ENCODE results near the gene SLC6A3.
"Not testable (repeated sequence)": the region's sequence is repeated elsewhere in the genome, so short reads cannot be mapped to it uniquely, and the experiment has no call there.

Gene SLC6A3

DNA sequence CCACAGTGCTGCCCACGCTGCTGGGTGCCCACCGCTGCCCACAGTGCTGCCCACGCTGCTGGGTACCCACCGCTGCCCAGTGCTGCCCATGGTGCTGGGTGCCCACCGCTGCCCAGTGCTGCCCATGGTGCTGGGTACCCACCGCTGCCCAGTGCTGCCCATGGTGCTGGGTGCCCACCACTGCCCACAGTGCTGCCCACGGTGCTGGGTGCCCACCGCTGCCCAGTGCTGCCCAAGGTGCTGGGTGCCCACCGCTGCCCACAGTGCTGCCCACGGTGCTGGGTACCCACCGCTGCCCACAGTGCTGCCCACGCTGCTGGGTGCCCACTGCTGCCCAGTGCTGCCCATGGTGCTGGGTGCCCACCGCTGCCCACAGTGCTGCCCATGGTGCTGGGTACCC is 22.7 kb downstream of the SLC6A3 start:
- H3K36me3 ChIP-seq (ENCODE audit: control insufficient read depth in 1 of 2, insufficient read depth in 2 of 2, low read length in 2 of 2); H3K27me3 ChIP-seq (ENCODE audit: control insufficient read depth in 1 of 2, insufficient read depth in 2 of 2, low read length in 2 of 2); H3K4me3 ChIP-seq (ENCODE audit: low read depth in 1 of 2, low read length in 2 of 2); H3K27ac ChIP-seq (ENCODE audit: low read depth, low read length); H3K9me3 ChIP-seq (ENCODE audit: control insufficient read depth in 1 of 2, low read length in 2 of 2); H3K4me1 ChIP-seq (ENCODE audit: control insufficient read depth in 1 of 2, insufficient read depth in 2 of 2, low read length in 2 of 2); H3K9ac ChIP-seq (ENCODE audit: low read depth in 1 of 2, low read length in 2 of 2): not testable (repeated sequence)

DNA sequence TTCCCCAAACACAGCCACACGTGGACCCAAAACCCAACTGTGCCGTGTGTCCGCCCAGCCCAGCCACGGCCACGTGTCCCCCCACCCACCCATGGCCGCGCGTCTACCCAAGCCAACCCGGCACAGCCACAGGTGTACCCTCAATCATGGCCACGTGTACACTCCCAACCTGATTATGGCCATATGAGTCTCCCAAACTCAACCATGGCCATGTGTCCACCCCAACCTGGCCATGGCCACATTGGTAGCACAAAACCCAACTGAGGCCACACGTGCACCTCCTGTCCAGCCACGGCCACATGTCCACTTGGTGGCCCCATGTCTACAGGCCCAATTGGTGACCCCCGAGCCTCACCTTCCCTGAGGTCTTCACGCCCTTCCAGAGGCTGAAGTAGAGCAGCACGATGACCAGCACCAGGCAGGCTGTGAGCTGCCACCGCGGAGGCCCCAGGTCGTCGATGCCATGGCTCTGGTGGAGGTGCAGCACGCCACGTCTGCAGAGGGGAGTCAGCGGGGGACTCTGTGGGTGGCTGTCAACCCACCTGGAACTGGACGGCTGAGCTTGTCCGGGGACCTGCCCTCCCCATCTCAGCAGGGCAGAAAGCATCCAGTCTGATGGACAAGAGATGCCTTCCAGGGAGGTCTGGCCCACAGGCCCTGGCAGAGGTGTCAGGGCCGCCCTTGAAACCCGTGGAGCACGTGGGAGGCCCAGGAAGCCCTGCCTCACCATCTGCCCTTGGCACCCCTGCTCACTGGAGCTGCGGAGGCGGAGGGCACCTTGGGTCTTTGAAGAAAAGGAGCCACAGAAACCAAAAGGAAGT is 23.5 kb downstream of the SLC6A3 start:
- Histone ChIP-seq H3K9ac (ENCODE audit: low read depth in 1 of 2, low read length in 2 of 2) (no peak overlapping the region), H3K36me3 (ENCODE audit: control insufficient read depth in 1 of 2, insufficient read depth in 2 of 2, low read length in 2 of 2) (no peaks in the 10 kb centered on the region), H3K27me3 (ENCODE audit: control insufficient read depth in 1 of 2, insufficient read depth in 2 of 2, low read length in 2 of 2) (no peaks in the 10 kb centered on the region), H3K27ac (ENCODE audit: low read depth, low read length) (no peak overlapping the region), H3K9me3 (ENCODE audit: control insufficient read depth in 1 of 2, low read length in 2 of 2) (peaks cover 2 to 3% of the 10 kb centered on the region in 2 donors), H3K4me3 (ENCODE audit: low read depth in 1 of 2, low read length in 2 of 2) (no peak overlapping the region), H3K4me1 (ENCODE audit: control insufficient read depth in 1 of 2, insufficient read depth in 2 of 2, low read length in 2 of 2) (no peaks in the 10 kb centered on the region)

DNA sequence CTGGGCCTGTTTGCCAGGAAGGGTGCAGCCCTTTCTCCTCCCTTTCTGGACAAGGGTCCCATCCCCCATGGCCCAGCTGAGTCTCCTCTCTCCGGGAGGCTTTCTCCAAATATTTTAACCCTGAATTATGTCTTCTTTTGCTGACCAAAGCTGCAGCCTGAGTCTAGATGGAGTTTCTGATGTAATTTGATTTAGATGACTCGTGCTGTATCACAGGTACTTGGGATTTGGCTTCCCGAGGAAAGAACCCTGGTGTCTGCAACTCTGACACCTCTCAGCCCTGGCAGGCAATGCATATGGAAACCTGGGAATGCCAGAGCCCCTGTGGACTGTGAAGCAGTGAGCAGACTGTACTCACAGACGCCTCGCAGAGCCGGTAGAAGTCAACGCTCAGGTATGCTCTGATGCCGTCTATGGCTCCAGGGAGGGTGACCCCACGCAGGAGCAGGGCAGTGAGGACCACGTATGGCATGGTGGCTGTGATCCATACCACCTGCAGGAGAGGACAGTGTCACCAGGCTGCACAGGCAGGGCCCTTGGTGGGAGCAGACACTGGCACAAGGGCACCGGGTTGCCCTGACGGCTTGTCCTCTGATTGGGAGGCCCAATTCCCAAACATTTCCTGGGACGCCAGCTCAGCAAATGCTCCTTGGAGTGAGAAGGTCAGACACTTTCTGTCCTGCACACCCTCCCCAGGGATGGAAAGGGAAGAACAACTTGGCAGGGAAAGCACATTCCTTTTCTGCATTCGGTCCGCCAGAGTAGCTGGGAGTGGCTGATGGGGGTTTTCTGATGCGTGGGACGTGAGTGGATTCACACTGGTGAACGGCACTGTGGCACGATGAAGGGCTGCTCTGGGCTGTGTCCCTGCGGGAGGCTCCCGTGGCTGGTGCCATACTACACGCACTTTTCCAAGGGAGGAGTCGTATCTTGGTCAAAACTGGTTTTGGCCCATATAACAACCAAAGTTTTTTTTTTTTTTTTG is 24.7 kb downstream of the SLC6A3 start:
- no peaks in the 10 kb centered on the region for H3K27me3 ChIP-seq (ENCODE audit: control insufficient read depth in 1 of 2, insufficient read depth in 2 of 2, low read length in 2 of 2)
- no peak overlapping the region for H3K4me3 ChIP-seq (ENCODE audit: low read depth in 1 of 2, low read length in 2 of 2)
- no peak overlapping the region for H3K9ac ChIP-seq (ENCODE audit: low read depth in 1 of 2, low read length in 2 of 2)
- H3K36me3 ChIP-seq (ENCODE audit: control insufficient read depth in 1 of 2, insufficient read depth in 2 of 2, low read length in 2 of 2): no peaks in the 10 kb centered on the region
- no peak overlapping the region for H3K27ac ChIP-seq (ENCODE audit: low read depth, low read length)
- H3K9me3 ChIP-seq (ENCODE audit: control insufficient read depth in 1 of 2, low read length in 2 of 2): no peaks in the 10 kb centered on the region
- H3K4me1 ChIP-seq (ENCODE audit: control insufficient read depth in 1 of 2, insufficient read depth in 2 of 2, low read length in 2 of 2): no peaks in the 10 kb centered on the region

DNA sequence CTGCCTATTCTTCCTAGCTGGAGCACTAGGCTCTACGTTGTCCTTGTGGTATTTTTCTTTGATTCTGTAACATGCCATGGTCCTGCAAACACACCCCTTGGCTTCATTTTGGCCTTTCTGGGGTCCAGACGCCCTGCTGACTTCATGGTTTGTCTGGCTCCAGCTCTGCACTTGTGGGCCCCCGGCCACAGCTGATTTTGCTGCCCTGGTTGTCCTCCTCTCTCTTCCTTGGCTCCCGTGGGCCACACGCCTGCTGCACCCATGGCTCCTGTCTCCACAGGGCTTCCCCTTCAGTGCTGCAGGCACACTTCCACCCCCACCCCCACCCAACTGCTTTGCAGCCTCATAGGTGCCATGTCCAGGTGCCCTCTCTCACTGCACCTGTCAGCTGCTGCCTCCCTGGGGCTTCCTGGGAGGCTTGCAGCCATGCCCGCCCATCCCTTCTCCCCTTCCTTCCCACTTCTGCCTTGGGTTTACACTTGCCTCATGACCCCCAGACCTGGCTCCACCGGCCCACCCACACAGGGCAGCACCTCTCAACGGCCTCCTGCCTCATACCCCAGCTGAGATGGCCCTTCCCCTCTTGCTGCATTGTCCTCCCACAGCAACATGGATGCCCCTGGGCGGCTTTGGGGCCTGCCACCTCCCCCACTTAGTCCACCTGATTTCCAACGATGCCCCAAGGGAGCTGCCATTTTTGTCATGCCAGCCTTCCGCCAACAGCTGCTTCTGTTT is 25.6 kb downstream of the SLC6A3 start:
- Histone ChIP-seq H3K27me3 (ENCODE audit: control insufficient read depth in 1 of 2, insufficient read depth in 2 of 2, low read length in 2 of 2) (no peaks in the 10 kb centered on the region), H3K4me3 (ENCODE audit: low read depth in 1 of 2, low read length in 2 of 2) (no peak overlapping the region), H3K36me3 (ENCODE audit: control insufficient read depth in 1 of 2, insufficient read depth in 2 of 2, low read length in 2 of 2) (no peaks in the 10 kb centered on the region), H3K9me3 (ENCODE audit: control insufficient read depth in 1 of 2, low read length in 2 of 2) (no peaks in the 10 kb centered on the region), H3K27ac (ENCODE audit: low read depth, low read length) (no peak overlapping the region), H3K9ac (ENCODE audit: low read depth in 1 of 2, low read length in 2 of 2) (no peak overlapping the region), H3K4me1 (ENCODE audit: control insufficient read depth in 1 of 2, insufficient read depth in 2 of 2, low read length in 2 of 2) (no peaks in the 10 kb centered on the region)

DNA sequence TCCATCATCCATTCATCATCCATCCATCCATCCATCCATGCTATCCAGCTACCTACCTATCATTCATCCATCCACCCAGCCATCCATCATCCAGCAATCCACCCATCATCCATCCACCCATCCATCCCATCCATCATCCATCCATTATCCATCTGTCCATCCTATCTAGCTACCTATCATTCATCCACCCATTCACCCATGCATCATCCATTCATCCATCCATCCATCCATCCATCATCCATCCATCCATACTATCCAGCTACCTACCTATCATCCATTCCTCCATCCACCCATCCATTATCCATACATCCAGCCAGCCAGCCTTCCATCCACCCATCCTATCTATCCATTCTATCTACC is 26.3 kb downstream of the SLC6A3 start:
- Histone ChIP-seq H3K27me3 (ENCODE audit: control insufficient read depth in 1 of 2, insufficient read depth in 2 of 2, low read length in 2 of 2) (no peaks in the 10 kb centered on the region), H3K9me3 (ENCODE audit: control insufficient read depth in 1 of 2, low read length in 2 of 2) (no peaks in the 10 kb centered on the region), H3K4me3 (ENCODE audit: low read depth in 1 of 2, low read length in 2 of 2) (no peak overlapping the region), H3K4me1 (ENCODE audit: control insufficient read depth in 1 of 2, insufficient read depth in 2 of 2, low read length in 2 of 2) (no peaks in the 10 kb centered on the region), H3K9ac (ENCODE audit: low read depth in 1 of 2, low read length in 2 of 2) (no peak overlapping the region), H3K36me3 (ENCODE audit: control insufficient read depth in 1 of 2, insufficient read depth in 2 of 2, low read length in 2 of 2) (no peaks in the 10 kb centered on the region), H3K27ac (ENCODE audit: low read depth, low read length) (no peak overlapping the region)

DNA sequence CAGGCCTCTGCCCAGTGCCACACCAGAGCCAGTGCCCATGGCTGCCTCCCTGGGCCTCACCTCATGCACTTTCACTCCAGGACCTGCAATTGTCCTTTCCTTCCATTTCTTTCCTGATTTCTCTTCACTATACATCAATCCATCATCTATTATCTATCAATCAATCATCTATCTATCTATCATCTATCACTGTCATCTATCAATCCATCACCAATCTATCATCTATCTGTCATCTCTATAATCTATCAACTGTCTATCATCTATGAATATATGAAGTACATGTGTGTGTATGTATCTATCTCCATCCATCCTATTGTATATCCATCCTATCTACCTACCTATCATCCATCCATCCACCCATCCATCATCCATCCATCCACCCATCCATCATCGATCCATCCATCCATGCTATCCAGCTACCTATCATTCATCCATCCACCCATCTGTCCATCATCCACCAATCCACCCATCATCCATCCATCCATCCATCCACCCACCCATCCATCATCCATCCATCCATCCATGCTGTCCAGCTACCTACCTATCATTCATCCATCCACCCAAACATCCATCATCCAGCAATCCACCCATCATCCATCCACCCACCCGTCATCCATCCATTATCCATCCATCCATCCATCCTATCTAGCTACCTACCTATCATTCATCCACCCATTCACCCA is 26.9 kb downstream of the SLC6A3 start:
- Histone ChIP-seq H3K9ac (ENCODE audit: low read depth in 1 of 2, low read length in 2 of 2) (no peak overlapping the region), H3K36me3 (ENCODE audit: control insufficient read depth in 1 of 2, insufficient read depth in 2 of 2, low read length in 2 of 2) (no peaks in the 10 kb centered on the region), H3K4me1 (ENCODE audit: control insufficient read depth in 1 of 2, insufficient read depth in 2 of 2, low read length in 2 of 2) (no peaks in the 10 kb centered on the region), H3K27ac (ENCODE audit: low read depth, low read length) (no peak overlapping the region), H3K27me3 (ENCODE audit: control insufficient read depth in 1 of 2, insufficient read depth in 2 of 2, low read length in 2 of 2) (no peaks in the 10 kb centered on the region), H3K4me3 (ENCODE audit: low read depth in 1 of 2, low read length in 2 of 2) (no peak overlapping the region), H3K9me3 (ENCODE audit: control insufficient read depth in 1 of 2, low read length in 2 of 2) (no peaks in the 10 kb centered on the region)

DNA sequence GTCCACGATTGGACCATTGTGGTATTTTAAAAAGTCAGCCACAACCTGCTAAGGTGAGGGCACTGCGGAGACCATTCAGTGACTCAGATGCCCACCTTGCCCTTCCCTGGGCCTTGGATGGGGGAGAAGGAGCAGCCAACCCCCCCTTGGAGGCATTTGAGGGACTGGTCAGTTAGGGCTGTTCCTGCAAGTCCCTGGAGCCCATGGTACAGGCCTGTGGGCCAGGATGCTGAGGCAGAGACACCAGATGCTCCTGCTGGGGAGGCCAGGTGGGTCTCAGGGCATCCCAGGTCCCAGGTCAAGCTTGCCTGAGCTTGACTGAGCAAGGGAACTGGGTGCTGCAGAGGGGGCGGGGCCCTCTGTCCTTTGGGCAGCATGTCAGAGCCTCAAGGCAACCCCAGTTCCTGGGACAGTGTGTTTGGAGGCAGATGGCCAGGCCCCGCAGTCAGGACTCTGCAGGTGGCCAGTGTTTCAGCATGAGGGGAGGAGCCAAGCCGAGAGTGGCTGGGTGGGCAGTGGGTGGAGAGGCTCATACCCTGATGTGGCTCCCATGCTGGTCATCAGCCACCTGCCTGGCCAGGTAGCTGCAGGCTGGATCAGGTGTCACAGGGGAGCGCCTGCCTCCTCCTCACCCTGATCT is 27.5 kb downstream of the SLC6A3 start:
- H3K27ac ChIP-seq (ENCODE audit: low read depth, low read length): no peak overlapping the region
- H3K36me3 ChIP-seq (ENCODE audit: control insufficient read depth in 1 of 2, insufficient read depth in 2 of 2, low read length in 2 of 2): no peaks in the 10 kb centered on the region
- no peaks in the 10 kb centered on the region for H3K4me1 ChIP-seq (ENCODE audit: control insufficient read depth in 1 of 2, insufficient read depth in 2 of 2, low read length in 2 of 2)
- H3K4me3 ChIP-seq (ENCODE audit: low read depth in 1 of 2, low read length in 2 of 2): no peak overlapping the region
- peaks cover 0 to 4% of the 10 kb centered on the region in 2 donors for H3K27me3 ChIP-seq (ENCODE audit: control insufficient read depth in 1 of 2, insufficient read depth in 2 of 2, low read length in 2 of 2)
- no peaks in the 10 kb centered on the region for H3K9me3 ChIP-seq (ENCODE audit: control insufficient read depth in 1 of 2, low read length in 2 of 2)
- H3K9ac ChIP-seq (ENCODE audit: low read depth in 1 of 2, low read length in 2 of 2): no peak overlapping the region

DNA sequence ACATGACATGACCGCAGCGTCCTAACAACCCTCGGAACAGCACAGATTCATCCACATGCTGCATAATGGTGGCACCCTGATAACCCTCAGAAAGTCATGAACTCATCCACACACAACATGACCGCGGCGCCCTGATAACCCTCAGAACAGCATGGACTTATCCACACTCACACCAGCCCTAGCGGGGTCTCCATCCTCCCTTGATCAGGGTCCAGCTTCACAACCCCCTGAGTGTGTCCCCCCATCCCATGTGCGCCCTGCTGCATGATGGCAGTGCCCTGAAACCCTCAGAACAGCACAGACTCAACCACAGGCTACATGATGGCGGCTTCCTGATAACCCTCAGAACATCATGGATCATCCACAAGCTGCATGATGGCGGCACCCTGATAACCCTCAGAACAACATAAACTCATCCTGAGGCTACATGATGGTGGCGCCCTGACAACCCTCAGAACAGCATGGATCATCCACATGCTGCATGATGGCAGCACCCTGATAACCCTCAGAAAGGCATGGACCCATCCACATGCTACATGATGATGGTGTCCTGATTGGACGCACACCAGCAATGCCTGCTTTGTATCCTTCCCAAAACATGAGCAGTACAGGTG is 28.3 kb downstream of the SLC6A3 start:
- Histone ChIP-seq H3K4me3 (ENCODE audit: low read depth in 1 of 2, low read length in 2 of 2) (no peak overlapping the region), H3K27ac (ENCODE audit: low read depth, low read length) (no peak overlapping the region), H3K4me1 (ENCODE audit: control insufficient read depth in 1 of 2, insufficient read depth in 2 of 2, low read length in 2 of 2) (no peaks in the 10 kb centered on the region), H3K9me3 (ENCODE audit: control insufficient read depth in 1 of 2, low read length in 2 of 2) (no peaks in the 10 kb centered on the region), H3K27me3 (ENCODE audit: control insufficient read depth in 1 of 2, insufficient read depth in 2 of 2, low read length in 2 of 2) (peaks cover 0 to 4% of the 10 kb centered on the region in 2 donors), H3K9ac (ENCODE audit: low read depth in 1 of 2, low read length in 2 of 2) (no peak overlapping the region), H3K36me3 (ENCODE audit: control insufficient read depth in 1 of 2, insufficient read depth in 2 of 2, low read length in 2 of 2) (no peaks in the 10 kb centered on the region)
